Adipose tissue (tissue), 3 donors: ENCODE data around the gene CLPTM1L. TPM values are rescaled to one million over a fixed set of nuclear protein-coding genes. Genes with fewer than 3 reads are reported as not detected.
"Not testable (repeated sequence)": the region's sequence is repeated elsewhere in the genome, so short reads cannot be mapped to it uniquely, and the experiment has no call there.

ENCODE experiments used
- H3K27ac ChIP-seq: one replicate; pipeline ENCODE4 v1.5.1; 2013; ENCODE audit warnings: low read depth, low read length
- WGBS, 3 donors: extraction: QIAGEN DNeasy Blood & Tissue Kit; methylation state at CpG; one replicate each; pipeline ENCODE4 v1.1.7; 2013; 5-methylcytosine and 5-hydroxymethylcytosine counted together
- polyA plus RNA-seq, 3 donors: library from polyadenylated mRNA; stranded (reverse); fragments of 200-250 nt; gene quantifications; one replicate each; pipeline ENCODE4 v1.2.3, GENCODE V29; 2013
- donor health status: healthy with polysubstance abuse.
- donor health status: Bipolar disorder and iron deficiency.
- donor health status: healthy.

Gene CLPTM1L
- polyA plus RNA-seq, 3 donors, result 77.1 to 87.6 (median 84.9) TPM

DNA sequence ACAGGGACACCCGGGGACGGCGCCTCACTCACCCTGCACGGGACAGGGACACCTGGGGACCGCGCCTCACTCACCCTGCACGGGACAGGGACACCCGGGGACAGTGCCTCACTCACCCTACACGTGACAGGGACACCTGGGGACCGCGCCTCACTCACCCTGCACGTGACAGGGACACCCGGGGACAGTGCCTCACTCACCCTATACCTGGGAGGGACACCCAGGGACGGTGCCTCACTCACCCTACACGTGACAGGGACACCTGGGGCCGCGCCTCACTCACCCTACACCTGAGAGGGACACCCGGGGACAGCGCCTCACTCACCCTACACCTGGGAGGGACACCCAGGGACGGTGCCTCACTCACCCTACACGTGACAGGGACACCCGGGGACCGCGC, 53.9 kb downstream of the CLPTM1L start:
- not testable (repeated sequence) for H3K27ac ChIP-seq
- WGBS, 3 donors, result 81 to 85% (median 81%) methylated on average over 20 to 23 of the region's 24 CpGs

DNA sequence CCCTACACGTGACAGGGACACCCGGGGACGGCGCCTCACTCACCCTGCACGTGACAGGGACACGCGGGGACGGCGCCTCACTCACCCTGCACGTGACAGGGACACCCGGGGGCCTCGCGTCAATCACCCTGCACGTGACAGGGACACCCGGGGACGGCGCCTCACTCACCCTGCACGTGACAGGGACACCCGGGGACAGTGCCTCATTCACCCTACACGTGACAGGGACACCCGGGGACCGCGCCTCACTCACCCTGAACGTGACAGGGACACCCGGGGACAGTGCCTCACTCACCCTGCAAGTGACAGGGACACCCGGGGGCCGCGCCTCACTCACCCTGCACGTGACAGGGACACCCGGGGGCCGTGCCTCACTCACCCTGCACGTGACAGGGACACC, 55.3 kb downstream of the CLPTM1L start:
- not testable (repeated sequence) for H3K27ac ChIP-seq
- WGBS, 3 donors, result 94 to 95% (median 94%) methylated on average over 6 to 28 of the region's 32 CpGs

DNA sequence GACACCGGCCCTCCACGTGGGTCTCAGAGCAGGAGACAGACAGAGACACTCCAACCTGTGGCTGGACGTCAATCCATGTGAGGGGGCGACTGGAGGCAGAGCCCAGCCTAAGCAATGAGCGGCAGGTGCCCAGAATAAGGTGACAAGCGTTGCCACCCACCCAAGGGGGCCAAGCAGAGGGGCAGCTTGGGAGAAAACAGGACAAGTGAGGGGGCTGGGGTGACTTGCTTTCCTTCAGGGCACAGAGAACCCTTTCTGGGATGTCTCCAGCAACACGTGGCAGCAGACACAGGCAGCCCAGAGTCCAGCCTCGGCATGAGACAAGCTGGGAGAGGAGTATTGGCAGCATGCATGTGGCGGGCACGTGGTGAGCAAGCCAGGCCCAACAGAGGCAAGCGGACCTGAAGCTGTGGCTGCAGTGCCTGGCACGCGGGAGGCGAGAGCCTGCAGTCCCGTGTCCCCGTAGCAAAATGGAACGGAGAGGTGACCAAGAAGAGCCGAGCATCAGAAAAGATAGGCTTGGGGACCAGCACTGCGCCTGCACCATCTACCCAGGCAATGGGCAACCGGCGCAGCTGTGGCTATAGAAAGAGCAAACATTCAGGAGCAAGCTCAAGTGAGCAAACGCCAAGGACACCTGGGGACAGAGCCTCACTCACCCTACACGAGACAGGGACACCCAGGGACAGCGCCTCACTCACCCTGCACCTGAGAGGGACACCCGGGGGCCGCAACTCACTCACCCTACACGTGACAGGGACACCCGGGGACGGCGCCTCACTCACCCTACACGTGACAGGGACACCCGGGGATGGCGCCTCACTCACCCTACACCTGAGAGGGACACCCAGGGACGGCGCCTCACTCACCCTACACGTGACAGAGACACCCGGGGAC, 56.2 kb downstream of the CLPTM1L start:
- no peak overlapping the region for H3K27ac ChIP-seq
- 92 to 94% (median 93%) methylated on average over 37 of the region's 37 CpGs for WGBS, 3 donors

DNA sequence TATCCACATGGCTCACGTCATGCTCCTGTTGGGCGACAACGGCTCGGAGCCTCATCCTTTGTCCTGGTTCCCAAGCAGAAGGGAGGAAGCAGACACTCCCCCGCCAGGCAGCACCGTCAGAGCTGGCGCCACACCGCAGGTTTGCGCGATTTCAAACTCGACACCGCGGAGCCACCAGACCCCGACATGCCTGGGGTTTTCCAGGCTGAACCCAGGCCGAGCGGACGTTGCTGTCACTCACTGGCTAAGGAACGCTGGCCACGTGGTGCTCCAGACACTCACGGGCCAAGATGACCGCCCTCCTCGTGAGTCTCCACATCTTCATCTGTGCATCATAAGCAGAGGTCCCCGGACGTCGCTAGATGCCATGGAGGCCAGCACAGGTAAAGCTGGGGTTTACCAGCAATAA, 59.0 kb downstream of the CLPTM1L start:
- H3K27ac ChIP-seq, result no peak overlapping the region
- 91 to 93% (median 92%) methylated on average over 25 of the region's 25 CpGs for WGBS, 3 donors

DNA sequence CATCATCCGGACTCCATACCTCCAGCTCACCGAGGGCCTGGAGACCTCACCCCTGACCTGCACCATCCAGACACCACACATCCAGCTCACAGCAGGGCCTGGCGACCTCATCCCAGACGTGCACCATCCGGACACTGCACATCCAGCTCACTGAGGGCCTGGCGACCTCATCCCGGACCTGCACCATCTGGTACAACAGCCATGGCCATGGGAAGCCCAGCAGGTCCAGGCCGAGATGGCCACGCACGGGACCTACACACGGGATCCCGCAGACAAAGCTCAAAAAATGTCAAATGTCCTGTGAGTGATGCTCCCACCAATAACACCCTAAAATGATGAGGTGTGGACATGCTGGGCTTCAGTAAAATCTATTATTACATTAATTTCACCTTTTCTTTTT, 59.8 kb downstream of the CLPTM1L start:
- 79 to 93% (median 91%) methylated on average over 10 of the region's 12 CpGs for WGBS, 3 donors
- no peak overlapping the region for H3K27ac ChIP-seq

DNA sequence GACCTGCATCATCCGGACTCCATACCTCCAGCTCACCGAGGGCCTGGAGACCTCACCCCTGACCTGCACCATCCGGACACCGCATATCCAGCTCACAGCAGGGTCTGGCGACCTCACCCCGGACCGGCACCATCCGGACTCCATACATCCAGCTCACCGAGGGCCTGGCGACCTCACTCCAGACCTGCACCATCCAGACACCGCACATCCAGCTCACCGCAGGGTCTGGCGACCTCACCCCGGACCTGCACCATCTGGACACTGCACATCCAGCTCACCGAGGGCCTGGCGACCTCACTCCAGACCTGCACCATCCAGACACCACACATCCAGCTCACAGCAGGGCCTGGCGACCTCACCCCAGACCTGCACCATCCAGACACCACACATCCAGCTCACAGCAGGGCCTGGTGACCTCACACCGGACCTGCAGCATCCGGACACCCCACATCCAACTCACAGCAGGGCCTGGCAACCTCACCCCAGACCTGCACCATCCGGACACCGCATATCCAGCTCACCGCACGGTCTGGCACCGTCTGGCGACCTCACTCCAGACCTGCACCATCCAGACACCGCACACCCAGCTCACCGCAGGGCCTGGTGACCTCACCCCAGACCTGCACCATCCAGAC, 60.4 kb downstream of the CLPTM1L start:
- 83 to 85% (median 83%) methylated on average over 27 of the region's 27 CpGs for WGBS, 3 donors
- H3K27ac ChIP-seq, result not testable (repeated sequence)

DNA sequence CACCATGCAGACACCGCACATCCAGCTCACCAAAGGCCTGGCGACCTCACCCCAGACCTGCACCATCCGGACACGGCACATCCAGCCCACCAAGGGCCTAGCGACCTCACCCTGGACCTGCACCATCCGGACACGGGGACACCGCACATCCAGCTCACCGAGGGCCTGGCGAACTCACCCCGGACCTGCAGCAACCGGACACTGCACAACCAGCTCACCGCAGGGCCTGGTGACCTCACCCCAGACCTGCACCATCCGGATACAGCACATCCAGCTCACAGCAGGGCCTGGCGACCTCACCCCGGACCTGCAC, 61.2 kb downstream of the CLPTM1L start:
- H3K27ac ChIP-seq, result not testable (repeated sequence)
- 87 to 91% (median 87%) methylated on average over 16 of the region's 16 CpGs for WGBS, 3 donors

DNA sequence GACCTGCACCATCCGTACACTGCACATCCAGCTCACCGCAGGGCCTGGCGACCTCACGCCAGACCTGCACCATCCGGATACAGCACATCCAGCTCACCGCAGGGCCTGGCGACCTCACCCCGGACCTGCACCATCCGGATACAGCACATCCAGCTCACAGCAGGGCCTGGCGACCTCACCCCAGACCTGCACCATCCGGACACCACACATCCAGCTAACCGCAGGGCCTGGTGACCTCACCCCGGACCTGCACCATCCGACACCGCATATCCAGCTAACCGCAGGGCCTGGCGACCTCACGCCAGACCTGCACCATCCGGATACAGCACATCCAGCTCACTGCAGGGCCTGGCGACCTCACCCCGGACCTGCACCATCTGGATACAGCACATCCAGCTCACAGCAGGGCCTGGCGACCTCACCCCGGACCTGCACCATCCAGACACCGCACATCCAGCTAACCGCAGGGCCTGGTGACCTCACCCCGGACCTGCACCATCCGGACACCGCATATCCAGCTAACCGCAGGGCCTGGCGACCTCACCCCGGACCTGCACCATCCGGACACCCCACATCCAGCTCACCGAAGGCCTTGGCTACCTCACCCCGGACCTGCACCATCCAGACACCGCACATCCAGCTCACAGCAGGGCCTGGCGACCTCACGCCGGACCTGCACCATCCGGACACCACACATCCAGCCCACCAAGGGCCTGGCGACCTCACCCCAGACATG, 61.7 kb downstream of the CLPTM1L start:
- WGBS, 3 donors, result 89 to 91% (median 90%) methylated on average over 38 to 40 of the region's 40 CpGs

DNA sequence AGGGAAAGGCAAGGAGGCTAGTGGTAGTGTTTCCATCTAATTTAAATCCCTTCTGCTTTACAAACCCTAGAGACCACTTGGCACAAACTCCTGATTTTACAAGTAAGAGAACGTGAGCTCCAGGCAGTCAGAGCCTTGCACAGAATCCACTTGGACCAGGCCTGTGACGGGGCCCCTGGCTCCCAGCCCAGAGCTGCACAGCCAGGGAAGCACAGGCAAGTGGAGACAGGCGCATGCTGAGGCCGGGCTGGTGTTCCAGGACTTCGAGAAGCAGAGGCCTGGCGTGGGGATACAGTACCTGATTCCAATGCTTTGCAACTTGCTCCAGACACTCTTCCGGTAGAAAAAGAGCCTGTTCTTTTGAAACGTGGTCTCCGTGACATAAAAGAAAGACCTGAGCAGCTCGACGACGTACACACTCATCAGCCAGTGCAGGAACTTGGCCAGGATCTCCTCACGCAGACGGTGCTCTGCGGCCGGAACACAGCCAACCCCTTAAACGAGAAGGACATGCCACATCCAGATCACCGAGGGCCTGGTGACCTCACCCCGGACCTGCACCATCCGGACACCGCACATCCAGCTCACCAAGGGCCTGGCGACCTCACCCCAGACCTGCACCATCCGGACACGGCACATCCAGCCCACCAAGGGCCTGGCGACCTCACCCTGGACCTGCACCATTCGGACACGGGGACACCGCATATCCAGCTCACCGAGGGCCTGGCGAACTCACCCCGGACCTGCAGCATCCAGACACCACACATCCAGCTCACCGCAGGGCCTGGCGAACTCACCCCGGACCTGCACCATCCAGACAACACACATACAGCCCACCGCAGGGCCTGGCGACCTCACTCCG, 62.5 kb downstream of the CLPTM1L start:
- H3K27ac ChIP-seq, result no peak overlapping the region
- 79 to 84% (median 82%) methylated on average over 37 of the region's 37 CpGs for WGBS, 3 donors

More for the DNA sequence above, 61.7 kb downstream of the CLPTM1L start:
- H3K27ac ChIP-seq, result not testable (repeated sequence)

DNA sequence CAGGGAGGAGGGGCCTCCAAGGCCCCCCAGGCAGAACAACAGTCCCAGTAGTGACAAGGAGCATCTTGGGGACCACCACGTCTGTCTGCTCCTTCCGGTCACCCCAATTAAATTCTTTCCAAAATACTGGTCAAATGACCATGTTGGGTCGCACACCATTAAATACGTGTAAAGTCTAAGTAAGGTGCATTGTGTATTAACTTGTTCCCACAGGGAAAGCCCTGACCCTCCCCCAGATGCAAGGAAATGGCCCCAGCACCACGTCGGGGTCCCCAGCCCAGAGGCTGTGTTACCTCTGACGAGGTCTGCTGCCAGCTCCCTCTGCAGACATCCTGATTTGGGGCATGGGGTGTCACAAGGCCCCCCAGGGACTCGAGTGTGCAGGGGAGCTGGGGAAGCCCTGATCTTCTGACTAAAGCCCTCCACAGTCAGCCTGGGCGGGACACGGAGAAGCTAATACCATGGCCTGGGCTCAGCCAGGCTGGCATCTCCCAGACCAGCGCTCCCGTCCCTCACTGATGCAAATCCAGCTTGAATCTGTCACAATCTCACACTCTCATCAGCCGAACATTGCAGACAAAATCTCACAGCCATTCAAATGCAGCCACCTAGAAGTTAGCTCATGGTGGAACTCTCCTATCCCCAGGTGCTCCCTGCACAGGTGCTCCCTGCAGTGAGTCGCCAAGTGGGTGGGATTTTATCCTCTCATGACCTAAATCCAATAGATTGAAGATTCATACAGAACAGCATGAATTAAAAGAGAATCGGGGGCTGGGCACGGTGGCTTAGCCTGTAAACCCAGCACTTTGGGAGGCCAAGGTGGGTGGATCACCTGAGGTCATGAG, 63.6 kb downstream of the CLPTM1L start:
- H3K27ac ChIP-seq, result no peak overlapping the region
- WGBS, 3 donors, result 78 to 87% (median 84%) methylated on average over 16 of the region's 16 CpGs

DNA sequence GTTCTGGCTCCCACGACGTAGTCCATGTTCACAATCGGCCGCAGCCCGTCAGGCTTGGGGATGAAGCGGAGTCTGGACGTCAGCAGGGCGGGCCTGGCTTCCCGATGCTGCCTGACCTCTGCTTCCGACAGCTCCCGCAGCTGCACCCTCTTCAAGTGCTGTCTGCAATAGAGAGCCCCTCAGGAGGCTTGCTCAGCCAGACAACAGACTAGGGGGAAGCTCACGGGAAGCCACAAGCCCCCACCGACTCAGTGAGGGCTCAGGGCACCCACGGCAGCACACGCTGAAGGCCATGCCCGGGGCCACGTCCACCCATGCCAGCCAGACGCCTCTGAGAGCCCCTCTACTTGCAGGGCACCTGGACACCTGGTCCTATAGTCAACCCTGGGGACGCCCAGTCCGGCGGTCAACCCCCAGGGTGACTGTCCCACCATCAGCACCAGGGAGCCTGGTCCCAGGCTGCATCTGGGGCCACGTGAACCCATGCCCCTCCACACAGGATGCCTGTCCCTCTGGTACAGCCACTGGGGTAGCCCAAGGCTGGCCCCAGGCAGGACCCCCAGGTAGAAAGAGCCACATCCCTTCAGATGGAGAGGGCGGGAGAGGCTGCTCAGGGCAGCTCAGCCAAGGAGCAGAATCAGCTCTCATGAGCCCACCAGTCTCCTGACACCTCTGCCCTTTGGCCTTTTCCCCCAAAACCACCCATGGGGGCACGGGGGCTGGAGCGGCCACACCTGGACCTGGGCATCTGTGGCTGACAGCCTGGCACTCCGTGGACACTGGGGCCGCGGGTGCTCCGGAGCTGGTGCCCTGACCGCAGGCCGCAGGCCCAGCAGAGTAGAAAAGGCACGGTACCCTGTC, 64.5 kb downstream of the CLPTM1L start:
- 86 to 89% (median 87%) methylated on average over 30 to 32 of the region's 32 CpGs for WGBS, 3 donors
- no peak overlapping the region for H3K27ac ChIP-seq

DNA sequence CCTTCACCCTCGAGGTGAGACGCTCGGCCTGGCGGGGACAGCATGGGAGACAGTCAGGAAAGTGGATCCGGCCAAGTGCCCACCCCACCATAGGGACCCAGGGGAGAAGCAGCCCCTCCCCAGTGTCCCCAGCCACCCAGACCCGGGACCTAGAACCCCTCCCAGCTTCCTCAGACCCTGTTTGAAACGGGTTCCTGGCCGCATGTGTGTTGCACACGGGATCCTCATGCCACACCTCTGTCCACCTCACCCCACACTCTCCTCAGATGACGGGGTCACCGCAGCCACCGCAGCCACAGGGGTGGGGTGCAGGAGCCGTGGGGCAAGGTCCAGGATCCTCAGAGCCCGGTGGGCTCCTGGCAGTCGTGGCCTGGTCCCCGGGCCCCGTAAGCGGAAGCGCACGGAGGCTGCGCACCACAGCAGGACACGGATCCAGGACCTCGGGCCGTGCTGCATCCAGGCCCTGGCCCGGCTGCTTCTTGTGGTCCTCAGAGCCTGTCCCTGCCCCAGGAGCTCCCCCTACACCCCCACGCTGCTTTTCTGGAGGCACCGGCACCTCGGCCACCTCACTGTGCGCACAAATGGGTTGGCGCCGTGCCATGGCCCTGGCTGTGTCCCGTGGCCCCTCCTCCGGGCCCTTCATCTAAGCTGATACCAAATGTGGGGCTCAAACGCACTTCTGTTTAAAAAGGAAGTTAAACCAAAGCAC, 65.3 kb downstream of the CLPTM1L start:
- WGBS, 3 donors, result 90 to 92% (median 91%) methylated on average over 33 to 34 of the region's 34 CpGs
- no peak overlapping the region for H3K27ac ChIP-seq

DNA sequence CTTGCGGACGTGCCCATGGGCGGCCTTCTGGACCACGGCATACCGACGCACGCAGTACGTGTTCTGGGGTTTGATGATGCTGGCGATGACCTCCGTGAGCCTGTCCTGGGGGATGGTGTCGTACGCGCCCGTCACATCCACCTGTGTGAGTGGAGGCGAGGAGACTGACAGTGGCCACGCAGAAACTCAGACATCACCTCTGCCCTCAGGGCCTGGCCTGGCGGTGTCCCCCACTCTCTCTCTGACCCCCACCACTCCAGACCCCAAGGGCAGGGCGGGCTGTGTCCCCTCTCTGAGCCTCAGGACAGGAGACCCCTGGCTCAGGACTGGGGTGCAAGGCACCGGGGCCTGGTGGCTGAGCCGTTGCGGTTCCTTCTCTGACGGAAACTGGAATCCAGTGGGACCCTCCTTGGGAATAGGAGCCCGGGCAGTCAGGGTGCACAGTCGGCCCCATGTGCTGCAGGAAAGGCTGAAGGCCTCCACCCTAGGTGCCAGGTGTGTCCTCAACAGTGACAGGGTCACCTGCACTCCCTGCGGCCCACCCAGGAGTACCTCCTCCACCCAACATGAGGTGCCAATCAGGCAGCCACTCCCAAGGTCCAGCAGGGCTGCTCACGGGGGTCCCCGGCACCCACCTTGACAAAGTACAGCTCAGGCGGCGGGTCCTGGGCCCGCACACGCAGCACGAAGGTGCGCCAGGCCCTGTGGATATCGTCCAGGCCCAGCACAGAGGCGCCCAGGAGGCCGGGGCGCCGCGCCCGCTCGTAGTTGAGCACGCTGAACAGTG, 66.0 kb downstream of the CLPTM1L start:
- no peak overlapping the region for H3K27ac ChIP-seq
- WGBS, 3 donors, result 93 to 96% (median 95%) methylated on average over 42 of the region's 42 CpGs

DNA sequence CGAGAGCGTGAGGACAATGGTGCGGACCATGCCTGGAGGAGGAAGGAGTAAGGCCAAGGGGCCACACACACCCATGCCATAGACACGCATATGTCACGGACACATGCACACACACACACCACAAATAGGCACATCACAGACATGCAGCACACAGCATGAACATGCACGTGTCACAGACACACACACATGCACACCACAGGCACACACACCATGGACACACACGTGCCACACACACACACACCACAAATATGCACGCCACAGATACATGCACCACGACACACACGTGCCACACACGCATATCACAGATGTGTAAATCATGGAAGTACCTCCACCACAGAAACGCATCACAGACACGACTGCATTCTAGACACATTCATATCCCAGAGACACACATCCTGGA, 66.7 kb downstream of the CLPTM1L start:
- no peak overlapping the region for H3K27ac ChIP-seq
- 93 to 95% (median 94%) methylated on average over 13 of the region's 13 CpGs for WGBS, 3 donors

DNA sequence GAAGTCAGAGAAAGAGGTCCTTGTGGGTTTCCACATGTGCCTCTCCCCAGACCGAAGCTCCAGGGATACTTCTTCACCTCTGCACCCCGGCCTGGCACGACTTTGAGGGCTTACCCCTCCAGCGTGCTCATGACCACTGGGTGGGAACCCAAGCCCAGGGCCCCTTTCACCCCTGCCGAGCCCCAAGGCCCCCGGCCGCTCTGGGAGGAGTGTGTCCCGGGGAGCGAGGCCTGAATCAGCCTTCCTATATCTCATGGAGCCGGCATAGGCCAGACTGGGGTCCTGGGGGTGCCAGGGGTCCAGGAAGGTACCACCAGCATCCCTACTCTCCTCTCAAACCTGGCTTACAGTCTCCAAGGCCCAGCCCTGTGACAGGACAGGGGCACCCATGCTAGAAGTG, 67.1 kb downstream of the CLPTM1L start:
- H3K27ac ChIP-seq, result no peak overlapping the region
- WGBS, 3 donors, result 92 to 94% (median 93%) methylated on average over 10 of the region's 10 CpGs
